Stimulated activated naive CD8-positive, alpha-beta T cell treated with anti-CD3 and anti-CD28 coated beads, Interleukin-15, Interleukin-2, amounts not matched to agents 100 U/mL and 50 U/mL, for 24 hours (primary cell): ENCODE results near the gene LMAN2L.

Experiments
- ATAC-seq: fragments of 150-1000 bp; cut with Tn5 transposase; one replicate; pipeline ENCODE4 v1.10.0; 2021
- DNase-seq: peaks from one replicate; pipeline ENCODE4 v3.0.0; 2021

Gene LMAN2L

GRCh38 chr2:96739633-96740428 lies at the start of gene LMAN2L:
Gene LMAN2L (minus strand): TSS chr2:96740064. CDS start chr2:96740040, 24 bp downstream.
- DNase-seq (peak; percentile 95), ATAC-seq (peak; percentile 100)

GRCh38 chr2:96789245-96789617 lies 49.4 kb upstream of the LMAN2L start:
- DNase-seq (no peak), ATAC-seq (no peak)

- DNase-seq, result no peak
- no peak for ATAC-seq
Observed at GRCh38 chr2:96788442-96789244, 48.8 kb upstream of the LMAN2L start.

- DNase-seq (no peak), ATAC-seq (no peak)
Observed at GRCh38 chr2:96787411-96787810, 47.5 kb upstream of the LMAN2L start.

GRCh38 chr2:96783388-96783787 lies 43.5 kb upstream of the LMAN2L start:
- DNase-seq, result no peak
- no peak for ATAC-seq

- no peak for DNase-seq
- no peak for ATAC-seq
Observed at GRCh38 chr2:96775160-96775559, 35.3 kb upstream of the LMAN2L start.

GRCh38 chr2:96773922-96774321 lies 34.1 kb upstream of the LMAN2L start:
- ATAC-seq (peak; percentile 67), DNase-seq (peak; percentile 48)

- DNase-seq, result no peak
- ATAC-seq, result peak; percentile 25
Observed at GRCh38 chr2:96772903-96773671, 33.2 kb upstream of the LMAN2L start.

GRCh38 chr2:96771796-96772618 lies 32.1 kb upstream of the LMAN2L start:
- no peak for ATAC-seq

GRCh38 chr2:96770442-96771202 lies 30.8 kb upstream of the LMAN2L start:
- no peak for ATAC-seq
- no peak for DNase-seq

More at GRCh38 chr2:96771796-96772618, 32.1 kb upstream of the LMAN2L start:
- no peak for DNase-seq

GRCh38 chr2:96769814-96770213 lies 29.9 kb upstream of the LMAN2L start:
- no peak for ATAC-seq
- no peak for DNase-seq

GRCh38 chr2:96768083-96768561 lies 28.3 kb upstream of the LMAN2L start:
- DNase-seq, result no peak

GRCh38 chr2:96767135-96767871 lies 27.4 kb upstream of the LMAN2L start:
- ATAC-seq, result no peak
- no peak for DNase-seq

More at GRCh38 chr2:96768083-96768561, 28.3 kb upstream of the LMAN2L start:
- ATAC-seq, result no peak

GRCh38 chr2:96764253-96764637 lies 24.4 kb upstream of the LMAN2L start:
- DNase-seq (no peak), ATAC-seq (no peak)

GRCh38 chr2:96763511-96764252 lies 23.8 kb upstream of the LMAN2L start:
- DNase-seq (peak; percentile 37), ATAC-seq (no peak)

GRCh38 chr2:96762529-96763311 lies 22.9 kb upstream of the LMAN2L start:
- DNase-seq (no peak), ATAC-seq (no peak)

GRCh38 chr2:96760986-96761832 lies 21.3 kb upstream of the LMAN2L start:
- DNase-seq (peak; percentile 37), ATAC-seq (peak; percentile 67)
